Fibroblast of lung (primary cell): ENCODE results near the gene MPC2. TPM values are rescaled to one million over a fixed set of nuclear protein-coding genes. Genes with fewer than 3 reads are reported as not detected.

Experiments used
- DNase-seq, 2 donors: peaks; one replicate each; pipeline versions ENCODE4 v3.0.0 to v3.0.0-alpha.2; 2010; ENCODE audit warnings: low read depth in 2 of 2
- H2AFZ ChIP-seq: 2 replicates; pipeline ENCODE4 v1.5.1; 2012; ENCODE audit warnings: low read length, control low read depth, inconsistent platforms
- H3K27ac ChIP-seq: 2 replicates; pipeline ENCODE4 v1.5.1; 2011; ENCODE audit warnings: low read length, control low read depth; ENCODE audit not compliant: insufficient read depth
- H3K27me3 ChIP-seq: 2 replicates; pipeline ENCODE4 v1.5.1; 2011; ENCODE audit warnings: mild to moderate bottlenecking, low read length; ENCODE audit not compliant: control insufficient read depth, insufficient read depth
- H3K36me3 ChIP-seq: 2 replicates; pipeline ENCODE4 v1.5.1; 2011; ENCODE audit warnings: low read length; ENCODE audit not compliant: control insufficient read depth, insufficient read depth
- H3K4me1 ChIP-seq: 2 replicates; pipeline ENCODE4 v1.5.1; 2011; ENCODE audit warnings: low read length; ENCODE audit not compliant: control insufficient read depth, insufficient read depth; ENCODE audit errors: extremely low read depth
- H3K4me2 ChIP-seq: 2 replicates; pipeline ENCODE4 v1.5.1; 2011; ENCODE audit warnings: low read length, control low read depth; ENCODE audit not compliant: insufficient read depth; ENCODE audit errors: extremely low read depth
- H3K4me3 ChIP-seq, 4 experiments: fragments of 200-600 bp in 1 of 4; sonication (generic) in 1 of 4; replicated peaks in 1 of 4; 2 replicates each; pipeline ENCODE4 v1.5.1; 2011 to 2016; ENCODE audit warnings: low read length in 4 of 4, low read depth in 3 of 4, mild to moderate bottlenecking in 3 of 4, control low read depth in 2 of 4, inconsistent platforms in 1 of 4, mixed read lengths in 1 of 4; ENCODE audit not compliant: insufficient read depth in 1 of 4; ENCODE audit errors: control extremely low read depth in 1 of 4
- H3K79me2 ChIP-seq: 2 replicates; pipeline ENCODE4 v1.5.1; 2012; ENCODE audit warnings: mild to moderate bottlenecking, low read length, inconsistent platforms; ENCODE audit not compliant: control insufficient read depth, insufficient read depth
- H3K9ac ChIP-seq: 2 replicates; pipeline ENCODE4 v1.5.1; 2011; ENCODE audit warnings: mild to moderate bottlenecking, low read length, control low read depth; ENCODE audit not compliant: insufficient read depth
- H3K9me3 ChIP-seq: 2 replicates; pipeline ENCODE4 v1.5.1; 2012; ENCODE audit warnings: low read depth, low read length; ENCODE audit not compliant: control insufficient read depth, insufficient read depth
- H4K20me1 ChIP-seq: 2 replicates; pipeline ENCODE4 v1.5.1; 2011; ENCODE audit warnings: low read length; ENCODE audit not compliant: control insufficient read depth, insufficient read depth; ENCODE audit errors: extremely low read depth
- CTCF ChIP-seq, 2 donors: IDR thresholded peaks in 1 of 2; conservative IDR thresholded peaks in 1 of 2; 1 replicate in 1 of 2; 2 replicates in 1 of 2; pipeline ENCODE4 v1.5.1; 2011 to 2012; ENCODE audit warnings: low read length in 2 of 2, control low read depth in 1 of 2, inconsistent platforms in 1 of 2, low read depth in 1 of 2, mild to moderate bottlenecking in 1 of 2
- EZH2 ChIP-seq: IDR thresholded peaks from 2 replicates; pipeline ENCODE4 v1.5.1; 2012; ENCODE audit warnings: low read length, control low read depth, mild to moderate bottlenecking; ENCODE audit errors: missing control alignments
- polyA plus RNA-seq, 2 donors: library from polyadenylated mRNA; depleted of rRNA in 1 of 2; stranded (reverse) in 1 of 2; unstranded in 1 of 2; fragments of >200 nt; gene quantifications; 2 replicates each; pipeline ENCODE4 v1.2.1, GENCODE V29; 2011 to 2012; ENCODE audit warnings: missing spikeins in 1 of 2
- total RNA-seq: library from RNA; depleted of rRNA; stranded (reverse); fragments of >200 nt; gene quantifications from 2 replicates; pipeline ENCODE4 v1.2.1, GENCODE V29; 2014

MPC2 gene
- total and polyA plus RNA-seq, 2 donors (not counting 1 experiment from before 2014, with no cell fraction given), result 35.2 to 58.7 TPM

- no peaks in the 10 kb centered on the region for H3K9me3 ChIP-seq
- H3K9ac ChIP-seq, result no peak overlapping the region
- H3K79me2 ChIP-seq, result no peaks in the 10 kb centered on the region
- no peaks in the 10 kb centered on the region for H3K27me3 ChIP-seq
- H2AFZ ChIP-seq, result peak overlapping the region; percentile 14
- H3K4me3 ChIP-seq, result no peak overlapping the region
- no peak overlapping the region for H3K27ac ChIP-seq
- peak in 1 of 2 donors; percentile 65 for DNase-seq
- TF ChIP-seq CTCF (conservative IDR thresholded peaks at IDR 0.05 in 1 of 2, IDR thresholded peaks at IDR 0.05 in 1 of 2; ENCODE audit: low read depth in 1 of 2, low read length in 2 of 2) (no peak), EZH2 (no peak)
- H4K20me1 ChIP-seq, result no peaks in the 10 kb centered on the region
- H3K36me3 ChIP-seq, result no peaks in the 10 kb centered on the region
- H3K4me2 ChIP-seq, result no peak overlapping the region
- no peaks in the 10 kb centered on the region for H3K4me1 ChIP-seq
Observed at GRCh38 chr1:167880580-167881021, 56.3 kb downstream of the MPC2 start.

- no peaks in the 10 kb centered on the region for H3K36me3 ChIP-seq
- H3K79me2 ChIP-seq, result no peaks in the 10 kb centered on the region
- no peak overlapping the region for H3K27ac ChIP-seq
- TF ChIP-seq CTCF (conservative IDR thresholded peaks at IDR 0.05 in 1 of 2, IDR thresholded peaks at IDR 0.05 in 1 of 2; ENCODE audit: low read depth in 1 of 2, low read length in 2 of 2) (no peak), EZH2 (no peak)
- H3K4me3 ChIP-seq, result no peak overlapping the region
- H2AFZ ChIP-seq, result no peak overlapping the region
- H4K20me1 ChIP-seq, result no peaks in the 10 kb centered on the region
- no peak overlapping the region for H3K4me2 ChIP-seq
- H3K9me3 ChIP-seq, result no peaks in the 10 kb centered on the region
- no peaks in the 10 kb centered on the region for H3K4me1 ChIP-seq
- no peak overlapping the region for H3K9ac ChIP-seq
- DNase-seq, result no peak
- no peaks in the 10 kb centered on the region for H3K27me3 ChIP-seq
Observed at GRCh38 chr1:167879508-167879907, 57.4 kb downstream of the MPC2 start.

- H3K27ac ChIP-seq, result no peak overlapping the region
- H2AFZ ChIP-seq, result no peak overlapping the region
- no peak overlapping the region for H3K9ac ChIP-seq
- no peaks in the 10 kb centered on the region for H3K79me2 ChIP-seq
- H4K20me1 ChIP-seq, result no peaks in the 10 kb centered on the region
- TF ChIP-seq EZH2 (no peak), CTCF (conservative IDR thresholded peaks at IDR 0.05 in 1 of 2, IDR thresholded peaks at IDR 0.05 in 1 of 2; ENCODE audit: low read depth in 1 of 2, low read length in 2 of 2) (no peak)
- H3K36me3 ChIP-seq, result no peaks in the 10 kb centered on the region
- H3K4me1 ChIP-seq, result no peaks in the 10 kb centered on the region
- no peak overlapping the region for H3K4me2 ChIP-seq
- H3K9me3 ChIP-seq, result no peaks in the 10 kb centered on the region
- no peaks in the 10 kb centered on the region for H3K27me3 ChIP-seq
- DNase-seq, result no peak
- H3K4me3 ChIP-seq, result no peak overlapping the region
Observed at GRCh38 chr1:167878372-167879160, 58.3 kb downstream of the MPC2 start.
